H1 (cell line): Measurements from ENCODE around the gene ARPC4. TPM values are rescaled to one million over a fixed set of nuclear protein-coding genes. Genes with fewer than 3 reads are reported as not detected.

Source experiments
- BCL11A ChIP-seq, 2 experiments: IDR thresholded peaks; one replicate each; pipeline ENCODE4 v1.6.1; 2011; ENCODE audit warnings: low read depth in 2 of 2, low read length in 2 of 2, mild to moderate bottlenecking in 2 of 2
- BRCA1 ChIP-seq: IDR thresholded peaks from 2 replicates; pipeline ENCODE4 v1.6.1; 2012; ENCODE audit warnings: low read depth, low read length, improper control_type of control experiment
- CREB1 ChIP-seq: IDR thresholded peaks from 2 replicates; pipeline ENCODE4 v1.6.1; 2012; ENCODE audit warnings: inconsistent platforms
- CTCF ChIP-seq, 3 experiments: IDR thresholded peaks; 1 replicate in 2 of 3; 2 replicates in 1 of 3; pipeline versions ENCODE4 v1.5.1 to v1.6.1; 2011; ENCODE audit warnings: low read length in 3 of 3, mild to moderate bottlenecking in 3 of 3, inconsistent platforms in 2 of 3, low read depth in 1 of 3, moderate library complexity in 1 of 3; ENCODE audit not compliant: insufficient read depth in 1 of 3; ENCODE audit errors: control extremely low read depth in 1 of 3
- E2F6 ChIP-seq: IDR thresholded peaks from 2 replicates; pipeline ENCODE4 v1.6.1; 2012; ENCODE audit warnings: inconsistent platforms
- HDAC2 ChIP-seq, 2 experiments: fragments of 300-600 bp in 1 of 2; sonication (generic) in 1 of 2; IDR thresholded peaks; 2 replicates each; pipeline ENCODE4 v1.6.1; 2011 to 2012; ENCODE audit warnings: low read depth in 2 of 2, low read length in 2 of 2, mild to moderate bottlenecking in 2 of 2, moderate library complexity in 2 of 2, borderline replicate concordance in 1 of 2, inconsistent platforms in 1 of 2
- JUND ChIP-seq: IDR thresholded peaks from 2 replicates; pipeline ENCODE4 v1.6.1; 2011; ENCODE audit warnings: mild to moderate bottlenecking, improper control_type of control experiment, low read length
- KDM4A ChIP-seq: IDR thresholded peaks from one replicate; pipeline ENCODE4 v1.7.1; 2012; ENCODE audit warnings: low read depth, mild to moderate bottlenecking, moderate library complexity, low read length, inconsistent platforms; ENCODE audit not compliant: severe bottlenecking
- MAFK ChIP-seq: IDR thresholded peaks from 2 replicates; pipeline ENCODE4 v1.6.1; 2012; ENCODE audit warnings: low read depth, mild to moderate bottlenecking, improper control_type of control experiment, low read length
- NANOG ChIP-seq: IDR thresholded peaks from 2 replicates; pipeline ENCODE4 v1.6.1; 2011; ENCODE audit warnings: low read length, low read depth, mild to moderate bottlenecking, inconsistent platforms; ENCODE audit not compliant: insufficient read depth, poor library complexity, severe bottlenecking
- POLR2A ChIP-seq, 2 experiments: IDR thresholded peaks; 1 replicate in 1 of 2; 2 replicates in 1 of 2; pipeline ENCODE4 v1.6.1; 2011; ENCODE audit warnings: low read depth in 2 of 2, low read length in 2 of 2, mild to moderate bottlenecking in 2 of 2; ENCODE audit errors: control extremely low read depth in 1 of 2
- POLR2AphosphoS5 ChIP-seq: IDR thresholded peaks from 2 replicates; pipeline ENCODE4 v1.6.1; 2011; ENCODE audit warnings: low read depth, low read length
- RBBP5 ChIP-seq: IDR thresholded peaks from 2 replicates; pipeline ENCODE4 v1.7.1; 2012; ENCODE audit warnings: low read depth, mild to moderate bottlenecking, inconsistent platforms, low read length, moderate library complexity, borderline replicate concordance
- RFX5 ChIP-seq: IDR thresholded peaks from 2 replicates; pipeline ENCODE4 v1.6.1; 2011; ENCODE audit warnings: low read depth, low read length, improper control_type of control experiment, borderline replicate concordance
- RXRA ChIP-seq: IDR thresholded peaks from 2 replicates; pipeline ENCODE4 v1.6.1; 2011; ENCODE audit warnings: low read depth, mild to moderate bottlenecking, low read length, moderate library complexity; ENCODE audit not compliant: insufficient read depth
- SIN3A ChIP-seq, 2 experiments: IDR thresholded peaks in 1 of 2; conservative IDR thresholded peaks in 1 of 2; 2 replicates each; pipeline ENCODE4 v1.6.1; 2011 to 2012; ENCODE audit warnings: low read length in 2 of 2, improper control_type of control experiment in 1 of 2, low read depth in 1 of 2, mild to moderate bottlenecking in 1 of 2
- SP2 ChIP-seq: IDR thresholded peaks from 2 replicates; pipeline ENCODE4 v1.6.1; 2012; ENCODE audit warnings: mild to moderate bottlenecking, low read length, inconsistent platforms
- TAF7 ChIP-seq: optimal IDR thresholded peaks from 2 replicates; pipeline ENCODE3; 2011; ENCODE audit warnings: low read depth, mild to moderate bottlenecking, inconsistent platforms, low read length, moderate library complexity, borderline replicate concordance
- TBP ChIP-seq: IDR thresholded peaks from 2 replicates; pipeline ENCODE4 v1.6.1; 2011; ENCODE audit warnings: low read depth, low read length, improper control_type of control experiment
- TEAD4 ChIP-seq: IDR thresholded peaks from 2 replicates; pipeline ENCODE4 v1.6.1; 2012; ENCODE audit warnings: low read depth, low read length, inconsistent platforms, mixed read lengths
- YY1 ChIP-seq: IDR thresholded peaks from 2 replicates; pipeline ENCODE4 v1.6.1; 2011; ENCODE audit warnings: low read depth, mild to moderate bottlenecking, low read length
- polyA plus RNA-seq, 7 experiments: library from polyadenylated mRNA; depleted of rRNA in 3 of 7; stranded (reverse) in 5 of 7; unstranded in 2 of 7; fragments of >200 nt in 5 of 7; fragments of 200-250 nt in 2 of 7; gene quantifications; 1 replicate in 5 of 7; 2 replicates in 1 of 7; 4 replicates in 1 of 7; pipeline versions ENCODE4 v1.2.1 to v1.2.3, GENCODE V29; 2011 to 2013; ENCODE audit warnings: missing spikeins in 2 of 7, mixed read lengths in 2 of 7
- total RNA-seq: library from RNA; stranded (reverse); fragmentation: NEBNext Ultra II Directional; extraction: Animal tissue kit (Norgen Biotek cat#: 25700); gene quantifications from 2 replicates; pipeline ENCODE4 v1.2.1, GENCODE V29; 2021

Gene ARPC4
- total and polyA plus RNA-seq, 2 of the 8 experiments (the other 6 are each of a cell fraction or from before 2014, with no cell fraction given), result 138 to 154 TPM

- TF ChIP-seq BCL11A (IDR thresholded peaks at IDR 0.05; ENCODE audit: low read depth in 2 of 2, low read length in 2 of 2) (no peak), HDAC2 (IDR thresholded peaks at IDR 0.05; ENCODE audit: borderline replicate concordance in 1 of 2, low read depth in 2 of 2, low read length in 2 of 2) (no peak), RXRA (no peak), E2F6 (0 out of 2 replicates have a peak, but pooled peaks have one; percentile 7), SP2 (no peak), NANOG (no peak), KDM4A (peak; percentile 58), BRCA1 (peak; percentile 87), YY1 (no peak), RFX5 (no peak), CTCF (IDR thresholded peaks at IDR 0.05; ENCODE audit: control extremely low read depth in 1 of 3, insufficient read depth in 1 of 3, low read depth in 1 of 3, low read length in 3 of 3) (no peak), TAF7 (peak; percentile 77), TBP (peak; percentile 74), JUND (peak; percentile 97), RBBP5 (no peak), POLR2AphosphoS5 (peak; percentile 73), TEAD4 (0 out of 2 replicates have a peak, but pooled peaks have one; percentile 1), CREB1 (0 out of 2 replicates have a peak, but pooled peaks have one; percentile 14), SIN3A (conservative IDR thresholded peaks at IDR 0.05 in 1 of 2, IDR thresholded peaks at IDR 0.05 in 1 of 2; ENCODE audit: low read depth in 1 of 2, low read length in 2 of 2) (no peak), POLR2A (IDR thresholded peaks at IDR 0.05; ENCODE audit: control extremely low read depth in 1 of 2, low read depth in 2 of 2, low read length in 2 of 2) (peak; percentile 57 to 79; a peak in 2 of 3 replicates), MAFK (no peak)
Observed at GRCh38 chr3:9792405-9793160, at the start of gene ARPC4, which contains the start of gene TADA3 (continued).
